K562 (cell line): ENCODE measurements around the gene IGLON5. TPM values are rescaled to one million over a fixed set of nuclear protein-coding genes. Genes with fewer than 3 reads are reported as not detected.

Experiments
- ELF2 ChIP-seq: fragments of 250-450 bp; sonication (Bioruptor Pico); IDR thresholded peaks from 2 replicates; pipeline ENCODE4 v1.5.0; 2021; ENCODE audit warnings: mild to moderate bottlenecking
- ESRRA ChIP-seq: fragments of 450-650 bp; IDR thresholded peaks from 2 replicates; pipeline ENCODE4 v1.6.1; 2014; ENCODE audit warnings: low read depth, mild to moderate bottlenecking, moderate library complexity, borderline replicate concordance
- EWSR1 ChIP-seq: fragments of 450-650 bp; IDR thresholded peaks from 2 replicates; pipeline ENCODE4 v1.6.1; 2018; ENCODE audit warnings: borderline replicate concordance, mild to moderate bottlenecking, low read depth, moderate library complexity; ENCODE audit not compliant: partially characterized antibody
- FOXA1 ChIP-seq: fragments of 450-650 bp; IDR thresholded peaks from 2 replicates; pipeline ENCODE4 v1.6.1; 2016; ENCODE audit warnings: mild to moderate bottlenecking, borderline replicate concordance
- GMEB1 ChIP-seq: fragments of 250-450 bp; sonication (Bioruptor Pico); IDR thresholded peaks from 2 replicates; pipeline ENCODE4 v1.4.0; 2020; ENCODE audit warnings: mild to moderate bottlenecking
- KLF13 ChIP-seq: fragments of 450-650 bp; IDR thresholded peaks from 2 replicates; pipeline ENCODE4 v1.6.1; 2016; ENCODE audit warnings: missing genetic modification characterization, low read depth, mild to moderate bottlenecking, missing compliant biosample characterization, moderate library complexity, borderline replicate concordance
- MIER1 ChIP-seq: fragments of 450-650 bp; IDR thresholded peaks from 2 replicates; pipeline ENCODE4 v1.6.1; 2016; ENCODE audit warnings: antibody characterized with exemption, mild to moderate bottlenecking, low read depth
- MTA1 ChIP-seq: fragments of 450-650 bp; IDR thresholded peaks from 2 replicates; pipeline ENCODE4 v1.6.1; 2017; ENCODE audit warnings: borderline replicate concordance
- NCOR1 ChIP-seq: fragments of 450-650 bp; IDR thresholded peaks from 2 replicates; pipeline ENCODE4 v1.6.1; 2016; ENCODE audit warnings: mild to moderate bottlenecking, moderate library complexity
- NELFE ChIP-seq: IDR thresholded peaks from 2 replicates; pipeline ENCODE4 v1.6.1; 2011; ENCODE audit warnings: mild to moderate bottlenecking; ENCODE audit not compliant: insufficient read depth, insufficient read length
- NFIC ChIP-seq: fragments of 450-650 bp; IDR thresholded peaks from 2 replicates; pipeline ENCODE4 v1.6.1; 2017; ENCODE audit warnings: mild to moderate bottlenecking, inconsistent platforms
- SP2 ChIP-seq: IDR thresholded peaks from 2 replicates; pipeline ENCODE4 v1.6.1; 2011; ENCODE audit warnings: mild to moderate bottlenecking, low read depth, low read length, moderate library complexity; ENCODE audit not compliant: poor library complexity, severe bottlenecking; ENCODE audit errors: extremely low read depth
- SRF ChIP-seq, 2 experiments: fragments of 250-450, 450-650 bp in 1 of 2; sonication (Bioruptor Pico) in 1 of 2; sonication (generic) in 1 of 2; formaldehyde crosslinking; IDR thresholded peaks; 2 replicates each; pipeline versions ENCODE4 v1.5.0 to v1.5.1; 2020 to 2022; ENCODE audit warnings: mild to moderate bottlenecking in 1 of 2, missing genetic modification reagents in 1 of 2
- TAF9B ChIP-seq: fragments of 450-650 bp; IDR thresholded peaks from 2 replicates; pipeline ENCODE4 v1.6.1; 2018; ENCODE audit warnings: mild to moderate bottlenecking; ENCODE audit not compliant: partially characterized antibody
- THRAP3 ChIP-seq: fragments of 450-650 bp; IDR thresholded peaks from 2 replicates; pipeline ENCODE4 v1.6.1; 2016; ENCODE audit warnings: mild to moderate bottlenecking, inconsistent platforms, borderline replicate concordance
- XRCC4 ChIP-seq: IDR thresholded peaks from one replicate; pipeline ENCODE4 v1.6.1; 2011; ENCODE audit not compliant: insufficient read depth, insufficient read length; ENCODE audit errors: extremely low read depth
- ZNF133 ChIP-seq: fragments of 250-450 bp; sonication (Bioruptor Pico); IDR thresholded peaks from 2 replicates; pipeline ENCODE4 v1.4.0; 2020; ENCODE audit warnings: mild to moderate bottlenecking
- polyA plus RNA-seq, 8 experiments: library from polyadenylated mRNA; depleted of rRNA in 4 of 8; stranded (reverse) in 5 of 8; unstranded in 3 of 8; fragments of >200 nt; fragmentation: Nextera tagmentation in 2 of 8; fragmentation: Illumina TruSeq in 1 of 8; extraction: Ambion mirVana in 2 of 8; extraction: Trizol in 1 of 8; gene quantifications; 2 replicates each; pipeline versions ENCODE4 v1.2.1 to v1.2.3, GENCODE V29; 2011 to 2014; ENCODE audit warnings: inconsistent platforms in 1 of 8, missing spikeins in 1 of 8
- total RNA-seq, 7 experiments: library from RNA; depleted of rRNA in 6 of 7; stranded (reverse); fragments of >200 nt in 6 of 7; fragmentation: Illumina TruSeq in 2 of 7; extraction: Trizol in 2 of 7; gene quantifications; 2 replicates each; pipeline versions ENCODE4 v1.2.1 to v1.2.3, GENCODE V29; 2011 to 2021; ENCODE audit warnings: low replicate concordance in 1 of 7
- TF ChIP-seq, protein P1 (sequence below): IDR thresholded peaks from 2 replicates; pipeline ENCODE4 v1.6.1; 2011; ENCODE audit warnings: borderline replicate concordance, low read depth, mild to moderate bottlenecking, moderate library complexity, low read length; ENCODE audit not compliant: insufficient read depth, poor library complexity, severe bottlenecking
- TF ChIP-seq, protein P2 (sequence below): fragments of 200-400 bp; formaldehyde crosslinking; IDR thresholded peaks from 2 replicates; pipeline ENCODE4 v1.6.1; 2017; ENCODE audit warnings: mild to moderate bottlenecking, low read depth, low read length, moderate library complexity
- TF ChIP-seq, protein P3 (sequence below): fragments of 150-350 bp; conservative IDR thresholded peaks from 2 replicates; pipeline ENCODE4 v1.6.1; 2014; ENCODE audit warnings: low read length

The IGLON5 gene
- total and polyA plus RNA-seq, 9 of the 15 experiments (the other 6 are each of a cell fraction or from before 2014, with no cell fraction given), result 0.03 to 0.22 (median 0.14) TPM; not detected in 2

DNA sequence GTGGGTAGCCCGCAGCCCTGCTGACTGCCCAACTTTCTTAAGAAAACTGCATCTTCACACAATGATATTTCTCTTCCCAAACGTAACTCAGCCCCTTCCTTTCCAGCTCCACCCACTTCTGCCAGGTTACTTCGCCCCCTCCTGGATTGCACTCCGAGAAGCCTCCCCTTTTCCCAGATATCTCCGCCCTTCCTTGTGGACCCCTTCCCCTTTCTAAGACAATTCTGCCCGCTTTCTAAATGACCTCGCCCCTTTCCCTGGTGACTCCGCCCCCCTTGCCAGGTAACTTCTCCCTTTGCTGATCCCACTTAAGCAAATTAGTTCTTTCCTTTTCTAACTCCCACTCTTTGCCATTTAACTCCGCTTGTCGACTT lies 27.9 kb downstream of the IGLON5 start (continued):
- TF ChIP-seq GMEB1 (CRISPR knock-in tag) (no peak), NFIC (peak; percentile 23; the same call in 1 of the 2 replicates), ZNF133 (CRISPR knock-in tag) (0 out of 2 replicates have a peak, but pooled peaks have one; percentile 34), SP2 (no peak), THRAP3 (peak; percentile 87; the same call in 1 of the 2 replicates), EWSR1 (no peak), SRF (CRISPR knock-in tag; IDR thresholded peaks at IDR 0.05) (0 out of 4 replicates have a peak, but pooled peaks of 1 of the 2 experiments have one; percentile 53), ESRRA (no peak), KLF13 (no peak), NCOR1 (no peak), ELF2 (CRISPR knock-in tag) (no peak), MTA1 (peak; percentile 39; the same call in 1 of the 2 replicates), XRCC4 (no peak), NELFE (no peak), TAF9B (no peak), MIER1 (peak; percentile 72; the same call in 1 of the 2 replicates), FOXA1 (no peak)
- TF ChIP-seq, protein P1, sequence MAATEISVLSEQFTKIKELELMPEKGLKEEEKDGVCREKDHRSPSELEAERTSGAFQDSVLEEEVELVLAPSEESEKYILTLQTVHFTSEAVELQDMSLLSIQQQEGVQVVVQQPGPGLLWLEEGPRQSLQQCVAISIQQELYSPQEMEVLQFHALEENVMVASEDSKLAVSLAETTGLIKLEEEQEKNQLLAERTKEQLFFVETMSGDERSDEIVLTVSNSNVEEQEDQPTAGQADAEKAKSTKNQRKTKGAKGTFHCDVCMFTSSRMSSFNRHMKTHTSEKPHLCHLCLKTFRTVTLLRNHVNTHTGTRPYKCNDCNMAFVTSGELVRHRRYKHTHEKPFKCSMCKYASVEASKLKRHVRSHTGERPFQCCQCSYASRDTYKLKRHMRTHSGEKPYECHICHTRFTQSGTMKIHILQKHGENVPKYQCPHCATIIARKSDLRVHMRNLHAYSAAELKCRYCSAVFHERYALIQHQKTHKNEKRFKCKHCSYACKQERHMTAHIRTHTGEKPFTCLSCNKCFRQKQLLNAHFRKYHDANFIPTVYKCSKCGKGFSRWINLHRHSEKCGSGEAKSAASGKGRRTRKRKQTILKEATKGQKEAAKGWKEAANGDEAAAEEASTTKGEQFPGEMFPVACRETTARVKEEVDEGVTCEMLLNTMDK, result peak; percentile 11
- TF ChIP-seq, protein P2, sequence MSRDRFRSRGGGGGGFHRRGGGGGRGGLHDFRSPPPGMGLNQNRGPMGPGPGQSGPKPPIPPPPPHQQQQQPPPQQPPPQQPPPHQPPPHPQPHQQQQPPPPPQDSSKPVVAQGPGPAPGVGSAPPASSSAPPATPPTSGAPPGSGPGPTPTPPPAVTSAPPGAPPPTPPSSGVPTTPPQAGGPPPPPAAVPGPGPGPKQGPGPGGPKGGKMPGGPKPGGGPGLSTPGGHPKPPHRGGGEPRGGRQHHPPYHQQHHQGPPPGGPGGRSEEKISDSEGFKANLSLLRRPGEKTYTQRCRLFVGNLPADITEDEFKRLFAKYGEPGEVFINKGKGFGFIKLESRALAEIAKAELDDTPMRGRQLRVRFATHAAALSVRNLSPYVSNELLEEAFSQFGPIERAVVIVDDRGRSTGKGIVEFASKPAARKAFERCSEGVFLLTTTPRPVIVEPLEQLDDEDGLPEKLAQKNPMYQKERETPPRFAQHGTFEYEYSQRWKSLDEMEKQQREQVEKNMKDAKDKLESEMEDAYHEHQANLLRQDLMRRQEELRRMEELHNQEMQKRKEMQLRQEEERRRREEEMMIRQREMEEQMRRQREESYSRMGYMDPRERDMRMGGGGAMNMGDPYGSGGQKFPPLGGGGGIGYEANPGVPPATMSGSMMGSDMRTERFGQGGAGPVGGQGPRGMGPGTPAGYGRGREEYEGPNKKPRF, result no peak
- TF ChIP-seq, protein P3, sequence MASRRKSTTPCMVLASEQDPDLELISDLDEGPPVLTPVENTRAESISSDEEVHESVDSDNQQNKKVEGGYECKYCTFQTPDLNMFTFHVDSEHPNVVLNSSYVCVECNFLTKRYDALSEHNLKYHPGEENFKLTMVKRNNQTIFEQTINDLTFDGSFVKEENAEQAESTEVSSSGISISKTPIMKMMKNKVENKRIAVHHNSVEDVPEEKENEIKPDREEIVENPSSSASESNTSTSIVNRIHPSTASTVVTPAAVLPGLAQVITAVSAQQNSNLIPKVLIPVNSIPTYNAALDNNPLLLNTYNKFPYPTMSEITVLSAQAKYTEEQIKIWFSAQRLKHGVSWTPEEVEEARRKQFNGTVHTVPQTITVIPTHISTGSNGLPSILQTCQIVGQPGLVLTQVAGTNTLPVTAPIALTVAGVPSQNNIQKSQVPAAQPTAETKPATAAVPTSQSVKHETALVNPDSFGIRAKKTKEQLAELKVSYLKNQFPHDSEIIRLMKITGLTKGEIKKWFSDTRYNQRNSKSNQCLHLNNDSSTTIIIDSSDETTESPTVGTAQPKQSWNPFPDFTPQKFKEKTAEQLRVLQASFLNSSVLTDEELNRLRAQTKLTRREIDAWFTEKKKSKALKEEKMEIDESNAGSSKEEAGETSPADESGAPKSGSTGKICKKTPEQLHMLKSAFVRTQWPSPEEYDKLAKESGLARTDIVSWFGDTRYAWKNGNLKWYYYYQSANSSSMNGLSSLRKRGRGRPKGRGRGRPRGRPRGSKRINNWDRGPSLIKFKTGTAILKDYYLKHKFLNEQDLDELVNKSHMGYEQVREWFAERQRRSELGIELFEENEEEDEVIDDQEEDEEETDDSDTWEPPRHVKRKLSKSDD, result no peak
